ENCODE measurements around the gene LANCL1. TPM values are rescaled to one million over a fixed set of nuclear protein-coding genes. Genes with fewer than 3 reads are reported as not detected.

LANCL1 gene
- total RNA-seq, 2 donors from 2014 or later = 68.4 to 88.1 TPM

- Histone ChIP-seq H3K36me3 (ENCODE audit: control insufficient read depth, insufficient read depth, low read length) (no peaks in the 10 kb centered on the region), H3K4me1 (ENCODE audit: control insufficient read depth, insufficient read depth, low read length) (peaks cover 9% of the 10 kb centered on the region), H3K9ac (ENCODE audit: extremely low read depth, low read length, poor library complexity, severe bottlenecking) (no peak overlapping the region), H3K9me3 (ENCODE audit: control insufficient read depth, low read length) (no peaks in the 10 kb centered on the region), H3K27ac (ENCODE audit: low read depth, low read length) (no peak overlapping the region), H3K4me3 (ENCODE audit: low read length) (no peak overlapping the region), H3K27me3 (ENCODE audit: control insufficient read depth, insufficient read depth, low read length, poor library complexity, severe bottlenecking) (no peaks in the 10 kb centered on the region)
- peaks cover 7% of the 10 kb centered on the region for H3K4me1 Mint-ChIP-seq
- no peak for TF ChIP-seq CTCF (conservative IDR thresholded peaks at IDR 0.05)
- H3K9me3 Mint-ChIP-seq = no peaks in the 10 kb centered on the region
- H3K4me3 Mint-ChIP-seq = no peak overlapping the region
- H3K27me3 Mint-ChIP-seq (ENCODE audit: insufficient read depth) = no peaks in the 10 kb centered on the region
- no peaks in the 10 kb centered on the region for H3K36me3 Mint-ChIP-seq (ENCODE audit: low read depth)
- DNase-seq = no peak
- no peak overlapping the region for H3K27ac Mint-ChIP-seq
These were observed 88.4 kb downstream of the LANCL1 start for GRCh38 chr2:210388148-210388547.

- H3K36me3 ChIP-seq (ENCODE audit: control insufficient read depth, insufficient read depth, low read length) = no peaks in the 10 kb centered on the region
These were observed 89.5 kb downstream of the LANCL1 start for GRCh38 chr2:210387074-210387473.

More at GRCh38 chr2:210387074-210387473, 89.5 kb downstream of the LANCL1 start:
- Histone ChIP-seq H3K9me3 (ENCODE audit: control insufficient read depth, low read length) (no peaks in the 10 kb centered on the region), H3K27ac (ENCODE audit: low read depth, low read length) (no peak overlapping the region), H3K27me3 (ENCODE audit: control insufficient read depth, insufficient read depth, low read length, poor library complexity, severe bottlenecking) (no peaks in the 10 kb centered on the region), H3K9ac (ENCODE audit: extremely low read depth, low read length, poor library complexity, severe bottlenecking) (no peak overlapping the region), H3K4me3 (ENCODE audit: low read length) (no peak overlapping the region), H3K4me1 (ENCODE audit: control insufficient read depth, insufficient read depth, low read length) (peaks cover 9% of the 10 kb centered on the region)
- no peaks in the 10 kb centered on the region for H3K9me3 Mint-ChIP-seq
- no peak for TF ChIP-seq CTCF (conservative IDR thresholded peaks at IDR 0.05)
- no peak for DNase-seq
- WGBS, 2 experiments (ENCODE audit: insufficient coverage in 1 of 2, insufficient read length in 1 of 2) = 100% methylated on average over 1 of the region's 1 CpG; no CpG with 5 or more reads in 1 of the 2 experiments
- peaks cover 7% of the 10 kb centered on the region for H3K4me1 Mint-ChIP-seq
- H3K4me3 Mint-ChIP-seq = no peak overlapping the region
- no peaks in the 10 kb centered on the region for H3K27me3 Mint-ChIP-seq (ENCODE audit: insufficient read depth)
- H3K36me3 Mint-ChIP-seq (ENCODE audit: low read depth) = no peaks in the 10 kb centered on the region
- H3K27ac Mint-ChIP-seq = no peak overlapping the region

Other genes with a start within 250 kb of the LANCL1 start
- not detected for gene MYL1, start 161.6 kb downstream of the LANCL1 start, total RNA-seq
- gene CPS1, start 79.8 kb upstream of the LANCL1 start, total RNA-seq = 10 to 100 TPM; 12.5 to 31.2 TPM